ENCODE results near the gene IFIT3. TPM values are rescaled to one million over a fixed set of nuclear protein-coding genes. Genes with fewer than 3 reads are reported as not detected.
"Not testable (repeated sequence)": the region's sequence is repeated elsewhere in the genome, so short reads cannot be mapped to it uniquely, and the experiment has no call there.

The IFIT3 gene, protein sequence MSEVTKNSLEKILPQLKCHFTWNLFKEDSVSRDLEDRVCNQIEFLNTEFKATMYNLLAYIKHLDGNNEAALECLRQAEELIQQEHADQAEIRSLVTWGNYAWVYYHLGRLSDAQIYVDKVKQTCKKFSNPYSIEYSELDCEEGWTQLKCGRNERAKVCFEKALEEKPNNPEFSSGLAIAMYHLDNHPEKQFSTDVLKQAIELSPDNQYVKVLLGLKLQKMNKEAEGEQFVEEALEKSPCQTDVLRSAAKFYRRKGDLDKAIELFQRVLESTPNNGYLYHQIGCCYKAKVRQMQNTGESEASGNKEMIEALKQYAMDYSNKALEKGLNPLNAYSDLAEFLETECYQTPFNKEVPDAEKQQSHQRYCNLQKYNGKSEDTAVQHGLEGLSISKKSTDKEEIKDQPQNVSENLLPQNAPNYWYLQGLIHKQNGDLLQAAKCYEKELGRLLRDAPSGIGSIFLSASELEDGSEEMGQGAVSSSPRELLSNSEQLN
- 4.5 and 5.0 TPM in 2 replicates for total RNA-seq (2014; rRNA removed; shearing (Covaris generic))
- polyA plus RNA-seq (2015; cell fraction: cytosol; rRNA removed) = 4.9 and 5.1 TPM in 2 replicates
- polyA plus RNA-seq (2015; cell fraction: nucleus; rRNA removed) = 1.3 and 1.6 TPM in 2 replicates

DNA sequence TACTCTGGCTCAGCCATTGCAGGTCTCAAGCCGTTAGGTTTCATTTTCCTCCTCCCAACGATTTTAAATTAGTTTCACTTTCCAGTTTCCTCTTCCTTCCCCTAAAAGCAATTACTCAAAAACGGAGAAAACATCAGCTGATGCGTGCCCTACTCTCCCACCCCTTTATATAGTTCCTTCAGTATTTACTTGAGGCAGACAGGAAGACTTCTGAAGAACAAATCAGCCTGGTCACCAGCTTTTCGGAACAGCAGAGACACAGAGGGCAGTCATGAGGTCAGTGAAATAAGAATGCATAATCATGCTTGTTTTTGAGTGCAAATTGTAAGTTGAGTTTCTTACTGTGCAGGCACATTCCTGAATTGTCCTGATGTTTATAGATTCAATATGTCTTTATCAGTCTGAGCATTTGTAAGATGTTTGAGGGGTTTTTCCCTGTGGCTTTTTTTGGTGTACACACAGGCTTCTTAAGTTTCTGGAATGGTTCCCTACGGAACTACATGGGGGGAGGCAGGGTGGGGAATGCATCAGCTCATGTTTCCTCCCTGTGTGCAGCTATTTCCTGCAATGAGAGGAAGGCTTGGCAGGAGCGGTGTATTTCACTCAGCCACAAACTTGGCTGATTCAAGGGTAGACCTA is at the start of gene IFIT3:
IFIT3 (plus strand) TSS at position 195 of the 639 bp plus-strand sequence; CDS start at position 272, 77 bp downstream.
- in situ Hi-C loops (cut with HindIII; ENCODE audit: low pct_unique_long_range_greater_than_20kb, low sequenced_read_pairs) = no loop called here
- DNase-seq (ENCODE audit: low read depth, low spot score) = peak; percentile 84

DNA sequence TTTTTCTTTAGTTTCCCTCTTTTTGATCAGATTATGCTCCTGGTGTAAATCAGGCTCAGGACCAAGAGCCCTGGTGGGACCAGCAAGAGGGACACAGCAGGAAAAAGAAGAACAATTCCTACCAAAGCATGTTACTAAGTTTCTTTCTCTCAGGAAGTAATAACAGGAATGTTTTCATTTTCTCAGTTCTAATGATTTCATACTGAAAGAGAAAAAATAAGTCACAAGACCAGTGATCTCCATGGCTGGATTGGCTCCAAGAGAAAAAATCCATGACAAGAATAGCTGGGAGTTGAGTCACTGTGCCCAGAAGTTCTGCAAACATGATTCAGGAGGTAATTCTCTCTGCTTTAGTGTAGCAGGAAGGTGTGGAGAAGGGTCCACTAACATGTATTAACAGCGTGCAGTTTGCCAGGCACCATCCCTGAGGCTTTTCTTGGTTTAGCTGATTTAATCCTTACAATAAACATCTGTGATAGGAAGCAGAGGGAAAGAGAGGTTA is 49.7 kb upstream of the IFIT3 start:
- DNase-seq (ENCODE audit: low read depth, low spot score) = peak; percentile 76
- in situ Hi-C loops (cut with HindIII; ENCODE audit: low pct_unique_long_range_greater_than_20kb, low sequenced_read_pairs) = no loop called here

DNA sequence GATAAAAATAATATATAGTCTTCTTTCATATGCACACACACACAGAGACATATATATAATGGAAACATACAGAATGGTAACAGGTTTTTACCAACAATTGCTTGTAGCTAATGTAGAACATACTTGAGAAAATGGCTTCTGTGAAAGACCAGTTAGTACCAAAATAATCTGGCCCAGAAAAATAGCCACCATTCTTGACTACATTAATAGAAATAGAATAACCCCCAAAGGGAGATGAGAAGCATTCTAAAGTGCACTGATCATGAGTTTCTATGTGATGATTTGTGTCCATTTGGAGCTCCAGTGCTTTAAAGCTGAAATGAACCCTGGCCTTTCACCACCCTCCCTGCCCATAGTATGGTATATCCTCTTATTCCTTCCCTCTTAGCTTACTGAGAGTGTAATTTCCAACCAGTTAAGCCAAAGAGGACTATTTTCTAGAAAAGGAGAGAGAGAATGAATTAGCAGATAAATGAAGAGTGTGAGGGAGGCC is 48.9 kb upstream of the IFIT3 start:
- in situ Hi-C loops (cut with HindIII; ENCODE audit: low pct_unique_long_range_greater_than_20kb, low sequenced_read_pairs) = no loop called here

DNA sequence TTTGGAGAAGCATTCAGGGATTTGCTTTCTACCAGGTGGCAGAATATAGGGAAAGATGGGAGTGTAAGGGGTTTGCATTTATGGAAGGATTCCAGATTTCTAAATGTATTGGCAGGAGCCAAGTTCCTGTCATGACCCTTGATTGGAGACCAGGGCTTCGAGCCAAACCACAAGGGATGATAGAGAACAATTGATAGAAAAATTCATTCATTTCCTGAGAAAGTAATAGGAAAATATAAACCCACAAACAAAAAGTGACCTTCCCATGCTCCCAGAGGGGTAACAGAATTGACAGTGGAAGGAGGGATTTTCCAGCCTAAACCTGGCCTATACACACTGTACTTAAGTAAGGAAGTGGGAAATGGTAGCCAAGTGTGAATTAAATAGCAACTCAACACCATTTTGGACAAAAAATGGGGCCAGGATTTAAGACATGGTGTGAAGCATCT is 48.4 kb upstream of the IFIT3 start:
- in situ Hi-C loops (cut with HindIII; ENCODE audit: low pct_unique_long_range_greater_than_20kb, low sequenced_read_pairs) = no loop called here
- DNase-seq (ENCODE audit: low read depth, low spot score) = peak; percentile 74

More for the DNA sequence above, 48.9 kb upstream of the IFIT3 start:
- no peak for DNase-seq (ENCODE audit: low read depth, low spot score)

DNA sequence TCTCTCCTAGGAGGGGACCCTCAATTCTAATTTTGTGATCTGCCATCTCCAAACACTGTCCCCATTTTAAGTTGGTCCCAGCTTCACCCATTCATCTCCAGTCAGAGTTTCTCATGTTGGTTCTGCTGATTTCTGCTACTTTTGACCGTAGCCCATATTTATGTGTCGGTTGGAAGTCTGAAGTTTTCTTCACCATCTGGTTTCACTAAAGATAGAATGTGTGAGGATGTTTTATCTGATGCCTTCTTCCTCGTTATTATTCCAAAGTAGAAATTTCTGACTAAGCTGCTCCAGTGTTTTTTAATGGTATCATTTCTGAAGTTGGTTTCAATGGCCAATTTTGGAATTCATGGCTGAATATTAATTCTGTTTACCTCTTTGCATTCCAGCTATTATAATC is 47.3 kb upstream of the IFIT3 start:
- in situ Hi-C loops (cut with HindIII; ENCODE audit: low pct_unique_long_range_greater_than_20kb, low sequenced_read_pairs) = no loop called here

DNA sequence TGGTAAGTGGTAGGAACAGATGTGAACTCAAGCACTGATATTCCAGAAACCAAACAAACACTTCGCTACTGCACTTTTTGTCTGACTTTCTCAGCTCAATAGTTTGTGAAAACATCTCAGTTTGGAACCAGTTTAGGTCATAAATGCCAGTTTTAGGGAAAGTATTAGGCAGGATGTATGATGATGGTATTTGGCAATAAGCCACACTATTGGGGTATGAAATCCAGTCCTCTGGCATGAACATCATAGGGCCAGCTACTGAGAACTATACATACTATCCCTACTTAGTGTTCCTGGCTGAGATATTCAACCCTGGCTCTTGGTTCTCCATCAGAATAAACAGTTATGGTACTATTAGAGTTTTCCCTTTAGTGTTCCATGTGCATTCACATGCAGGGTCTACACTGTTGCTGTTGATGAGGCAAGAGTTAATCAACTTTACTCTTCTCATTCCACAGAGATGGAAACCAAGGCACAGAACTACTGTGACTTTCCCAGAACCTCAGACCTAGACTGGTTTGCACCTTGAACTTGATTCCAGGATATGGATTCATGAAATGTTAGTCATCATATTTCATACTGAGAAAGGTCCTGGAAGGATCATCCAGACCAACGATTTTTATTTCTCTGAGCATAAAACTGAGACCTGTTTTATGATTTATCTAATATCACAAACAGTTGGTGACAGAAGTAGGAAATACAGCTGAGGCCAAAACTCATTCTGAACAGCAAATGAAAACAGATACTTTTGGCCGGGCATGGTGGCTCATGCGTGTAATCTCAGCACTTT is 46.0 kb upstream of the IFIT3 start:
- DNase-seq (ENCODE audit: low read depth, low spot score) = no peak
- in situ Hi-C loops (cut with HindIII; ENCODE audit: low pct_unique_long_range_greater_than_20kb, low sequenced_read_pairs) = no loop called here

More for the DNA sequence above, 47.3 kb upstream of the IFIT3 start:
- no peak for DNase-seq (ENCODE audit: low read depth, low spot score)

DNA sequence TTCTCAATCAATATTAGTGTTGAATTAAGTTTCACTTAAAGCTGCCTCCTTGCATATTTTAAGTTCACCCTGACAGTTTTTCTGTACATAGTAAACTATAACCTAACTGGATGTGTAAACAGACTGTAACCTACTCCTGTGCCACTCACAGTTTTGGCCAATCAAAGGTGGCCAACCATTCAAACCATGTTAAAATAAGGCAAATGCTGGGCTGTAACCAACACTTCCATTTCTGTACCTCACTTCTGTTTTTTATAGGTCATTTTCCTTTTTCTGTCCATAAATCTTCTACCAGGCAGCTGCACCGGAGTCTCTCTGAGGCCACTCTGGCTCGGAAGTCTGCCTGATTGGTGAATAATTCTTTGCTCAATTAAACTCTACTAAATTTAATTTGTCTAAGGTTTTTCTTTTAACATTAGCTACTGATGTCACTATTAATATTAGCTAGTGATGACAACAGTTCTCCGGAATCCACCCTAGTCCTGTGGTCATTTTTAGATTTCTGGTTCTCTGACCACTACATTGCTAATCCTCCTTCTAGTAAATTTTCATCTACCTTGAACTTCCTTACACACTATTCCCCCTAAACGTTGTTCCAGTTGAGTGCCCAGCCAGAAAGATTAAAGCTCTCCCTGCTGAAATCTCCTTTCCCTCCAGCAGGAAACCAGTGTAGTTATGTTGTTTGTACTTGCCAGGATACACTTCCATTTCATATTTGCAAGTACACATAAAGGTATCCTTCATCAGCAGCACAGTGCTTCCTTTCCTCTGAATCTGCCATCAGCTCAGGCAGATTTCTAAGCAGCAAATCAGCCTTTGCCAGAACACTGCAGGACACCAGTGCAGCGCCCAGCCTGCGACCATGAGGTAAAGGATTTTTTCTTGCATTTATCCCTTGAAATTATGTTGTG is 44.5 kb upstream of the IFIT3 start:
- in situ Hi-C loops (cut with HindIII; ENCODE audit: low pct_unique_long_range_greater_than_20kb, low sequenced_read_pairs) = no loop called here
- DNase-seq (ENCODE audit: low read depth, low spot score) = no peak

DNA sequence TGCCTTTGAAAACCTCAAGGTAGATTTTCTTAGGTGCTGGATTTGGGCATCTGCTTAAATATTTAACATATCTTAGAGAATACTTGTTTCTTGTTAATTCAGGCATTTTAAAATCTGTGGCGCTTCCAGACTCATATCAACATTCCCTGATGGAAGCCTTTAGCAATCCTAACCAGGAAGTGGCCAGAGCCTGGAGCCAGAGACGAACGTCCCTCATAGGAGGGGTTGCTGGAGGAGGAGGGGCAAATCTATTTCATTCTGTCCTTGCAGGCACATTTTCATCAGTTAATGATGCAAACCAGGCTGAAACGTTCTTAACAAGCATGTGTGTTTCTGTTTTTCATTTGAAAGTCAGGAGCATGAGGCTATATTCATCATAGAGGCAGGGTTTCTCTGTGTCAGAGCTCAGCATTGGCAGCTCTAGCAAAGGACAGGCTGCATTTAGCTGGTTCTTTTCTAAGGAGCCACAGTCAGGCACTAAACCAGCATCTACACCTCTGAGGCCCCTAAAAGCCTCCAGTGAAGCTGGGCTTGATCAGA is 43.8 kb upstream of the IFIT3 start:
- DNase-seq (ENCODE audit: low read depth, low spot score) = peak; percentile 32
- in situ Hi-C loops (cut with HindIII; ENCODE audit: low pct_unique_long_range_greater_than_20kb, low sequenced_read_pairs) = no loop called here

DNA sequence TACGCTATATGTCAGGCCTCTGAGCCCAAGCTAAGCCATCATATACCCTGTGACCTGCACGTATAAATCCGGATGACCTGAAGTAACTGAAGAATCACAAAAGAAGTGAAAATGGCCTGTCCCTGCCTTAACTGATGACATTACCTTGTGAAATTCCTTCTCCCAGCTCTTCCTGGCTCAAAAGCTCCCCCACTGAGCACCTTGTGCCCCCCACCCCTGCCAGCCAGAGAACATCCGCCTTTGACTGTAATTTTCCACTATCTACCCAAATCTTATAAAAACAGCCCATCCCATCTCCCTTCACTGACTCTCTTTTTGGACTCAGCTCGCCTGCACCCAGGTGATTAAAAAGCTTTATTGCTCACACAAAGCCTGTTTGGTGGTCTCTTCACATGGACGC is 43.1 kb upstream of the IFIT3 start:
- in situ Hi-C loops (cut with HindIII; ENCODE audit: low pct_unique_long_range_greater_than_20kb, low sequenced_read_pairs) = not testable (repeated sequence)

DNA sequence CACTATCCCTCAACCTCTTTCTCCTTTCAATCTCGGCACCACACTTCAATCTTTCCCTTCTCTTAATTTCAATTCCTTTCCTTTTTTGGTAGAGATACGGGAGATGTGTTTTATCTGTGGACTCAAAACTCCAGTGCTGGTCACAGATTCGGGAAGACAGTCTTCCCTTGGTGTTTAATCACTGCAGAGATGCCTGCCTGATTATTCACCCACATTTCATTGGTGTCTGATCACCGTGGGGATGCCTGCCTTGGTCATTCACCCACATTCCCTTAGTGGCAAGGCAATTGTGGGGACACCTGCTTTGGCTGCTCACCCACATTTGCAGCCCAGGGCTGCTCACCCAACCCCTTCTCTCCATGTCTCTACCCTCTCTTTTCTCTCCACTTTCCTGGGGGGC is 42.5 kb upstream of the IFIT3 start:
- DNase-seq (ENCODE audit: low read depth, low spot score); in situ Hi-C loops (cut with HindIII; ENCODE audit: low pct_unique_long_range_greater_than_20kb, low sequenced_read_pairs): not testable (repeated sequence)

More for the DNA sequence above, 43.1 kb upstream of the IFIT3 start:
- DNase-seq (ENCODE audit: low read depth, low spot score) = not testable (repeated sequence)

DNA sequence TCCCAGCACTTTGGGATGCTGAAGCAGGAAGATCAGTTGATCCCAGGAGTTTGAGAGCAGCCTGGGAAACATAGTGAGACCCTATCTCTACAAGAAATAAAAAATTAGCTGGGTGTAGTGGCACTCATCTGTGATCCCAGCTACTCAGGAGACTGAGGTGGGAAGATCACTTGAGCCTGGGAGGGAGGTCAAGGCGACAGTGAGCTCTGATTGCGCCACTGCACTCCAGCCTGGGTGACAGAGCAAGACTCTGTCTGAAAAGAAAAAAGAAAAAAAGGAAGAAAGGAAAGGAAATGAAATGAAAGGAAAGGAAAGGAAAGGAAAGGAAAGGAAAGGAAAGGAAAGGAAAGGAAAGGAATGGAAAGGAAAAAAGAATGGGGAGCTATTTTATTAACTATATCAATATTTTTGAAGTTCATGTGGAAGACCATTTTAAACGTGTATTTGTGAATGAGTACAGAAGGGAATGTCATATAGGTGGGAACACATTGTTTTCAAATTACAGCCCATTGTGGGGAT is 33.0 kb upstream of the IFIT3 start:
- in situ Hi-C loops (cut with HindIII; ENCODE audit: low pct_unique_long_range_greater_than_20kb, low sequenced_read_pairs) = no loop called here
- DNase-seq (ENCODE audit: low read depth, low spot score) = no peak

DNA sequence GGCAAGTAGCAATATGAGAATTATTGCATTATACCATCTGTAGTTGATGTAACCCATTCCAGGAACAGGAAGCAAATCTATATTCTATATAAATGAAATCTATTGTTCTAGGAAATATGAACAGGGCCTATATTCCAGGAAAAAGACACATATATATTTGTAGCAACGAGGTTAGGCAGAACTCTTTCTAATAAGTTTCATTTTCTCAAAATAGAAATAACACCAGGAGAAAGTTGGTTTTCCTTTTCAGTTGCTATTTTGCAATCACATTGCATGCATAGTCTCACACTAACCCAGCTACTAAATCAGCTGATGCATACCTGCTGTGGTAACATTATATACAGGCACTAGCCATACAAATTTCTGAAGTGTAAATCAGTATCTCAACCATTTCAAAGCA is 32.2 kb upstream of the IFIT3 start:
- DNase-seq (ENCODE audit: low read depth, low spot score) = no peak
- in situ Hi-C loops (cut with HindIII; ENCODE audit: low pct_unique_long_range_greater_than_20kb, low sequenced_read_pairs) = no loop called here

DNA sequence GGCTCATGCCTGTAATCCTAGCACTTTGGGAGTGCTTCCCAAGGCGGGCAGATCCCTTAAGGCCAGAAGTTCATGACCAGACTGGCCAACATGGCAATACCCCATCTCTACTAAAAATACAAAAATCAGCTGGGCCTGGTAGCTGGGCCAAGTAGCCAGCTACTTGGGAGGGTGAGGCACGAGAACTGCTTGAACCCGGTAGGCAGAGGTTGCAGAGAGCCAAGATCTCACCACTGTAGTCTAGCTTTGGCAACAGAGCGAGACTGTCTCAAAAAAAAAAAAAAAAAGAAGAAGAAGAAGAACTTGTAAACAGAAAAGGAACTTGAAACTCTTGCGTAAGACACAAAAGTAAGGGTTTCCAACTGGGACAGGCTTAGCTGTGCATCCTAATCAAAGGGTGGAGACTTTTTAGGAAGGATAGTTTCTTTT is 31.6 kb upstream of the IFIT3 start:
- in situ Hi-C loops (cut with HindIII; ENCODE audit: low pct_unique_long_range_greater_than_20kb, low sequenced_read_pairs) = no loop called here
- no peak for DNase-seq (ENCODE audit: low read depth, low spot score)

DNA sequence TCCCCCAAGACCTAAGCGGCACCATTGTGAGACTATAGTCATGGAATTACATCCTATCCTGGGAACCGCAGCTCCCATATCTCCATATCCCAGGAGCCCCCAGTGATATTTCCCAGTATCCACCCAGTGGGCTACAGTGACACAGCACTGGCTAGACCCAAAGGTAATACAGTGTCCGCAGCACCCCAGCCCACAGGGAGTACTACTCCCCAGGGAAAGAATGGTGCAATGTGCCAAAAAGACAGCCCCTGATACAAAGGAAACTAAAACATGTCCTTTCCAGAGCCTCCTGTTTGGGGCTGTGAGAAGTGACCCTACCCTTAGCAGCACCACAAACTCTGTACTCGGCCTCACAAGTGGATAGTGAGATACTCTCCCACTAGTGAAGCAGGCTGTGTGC is 30.4 kb upstream of the IFIT3 start:
- in situ Hi-C loops (cut with HindIII; ENCODE audit: low pct_unique_long_range_greater_than_20kb, low sequenced_read_pairs) = no loop called here
- DNase-seq (ENCODE audit: low read depth, low spot score) = no peak

DNA sequence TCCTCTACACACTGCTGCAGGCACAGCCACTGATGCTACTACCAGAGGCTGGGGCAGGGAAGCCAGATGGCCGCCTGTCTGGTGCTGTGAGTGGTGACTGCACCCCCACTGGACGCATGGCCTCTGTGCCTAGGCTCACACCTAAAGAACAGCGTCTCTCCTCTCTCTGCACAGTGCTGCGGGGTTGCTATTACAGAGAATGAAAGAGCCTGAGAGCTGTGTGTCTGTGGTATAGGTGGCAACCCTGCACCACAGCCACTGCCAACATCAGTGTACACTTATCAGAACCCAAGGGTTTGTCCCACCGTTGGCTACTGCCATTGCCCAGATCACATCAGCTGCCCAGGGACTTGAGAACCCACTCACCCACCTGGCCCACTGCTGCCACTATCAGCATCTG is 30.0 kb upstream of the IFIT3 start:
- in situ Hi-C loops (cut with HindIII; ENCODE audit: low pct_unique_long_range_greater_than_20kb, low sequenced_read_pairs) = no loop called here
- no peak for DNase-seq (ENCODE audit: low read depth, low spot score)

DNA sequence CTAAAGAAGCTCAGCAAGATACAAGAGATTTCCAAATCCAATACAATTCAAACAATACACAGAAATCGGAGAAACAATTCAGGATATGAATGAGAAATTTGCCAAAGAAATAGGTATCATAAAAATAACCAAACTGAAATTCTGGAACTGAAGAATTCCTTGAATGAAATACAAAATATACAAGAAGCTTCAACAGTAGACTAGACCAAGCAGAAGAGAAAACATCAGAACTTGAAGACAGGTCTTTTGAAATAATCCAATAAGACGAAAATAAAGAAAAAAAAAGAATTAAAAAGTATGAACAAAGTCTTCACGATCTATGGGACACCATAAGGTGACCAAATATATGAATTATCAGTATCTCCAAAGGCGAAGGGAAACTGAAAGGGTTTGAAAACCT is 28.8 kb upstream of the IFIT3 start:
- in situ Hi-C loops (cut with HindIII; ENCODE audit: low pct_unique_long_range_greater_than_20kb, low sequenced_read_pairs) = no loop called here
- no peak for DNase-seq (ENCODE audit: low read depth, low spot score)
